ENCODE measurements around the gene SSBP2. TPM values are rescaled to one million over a fixed set of nuclear protein-coding genes. Genes with fewer than 3 reads are reported as not detected.
A peak's percentile ranks its signal among the peaks of the same experiment; 100 is the strongest.
"Not testable (repeated sequence)": the region's sequence is repeated elsewhere in the genome, so short reads cannot be mapped to it uniquely, and the experiment has no call there.

The SSBP2 gene
- total RNA-seq, 1 experiment from 2014 or later, result 11.2 TPM

GRCh38 chr5:81533629-81534405, 217.1 kb downstream of the SSBP2 start:
- DNase-seq (ENCODE audit: low read depth), result no peak

DNA sequence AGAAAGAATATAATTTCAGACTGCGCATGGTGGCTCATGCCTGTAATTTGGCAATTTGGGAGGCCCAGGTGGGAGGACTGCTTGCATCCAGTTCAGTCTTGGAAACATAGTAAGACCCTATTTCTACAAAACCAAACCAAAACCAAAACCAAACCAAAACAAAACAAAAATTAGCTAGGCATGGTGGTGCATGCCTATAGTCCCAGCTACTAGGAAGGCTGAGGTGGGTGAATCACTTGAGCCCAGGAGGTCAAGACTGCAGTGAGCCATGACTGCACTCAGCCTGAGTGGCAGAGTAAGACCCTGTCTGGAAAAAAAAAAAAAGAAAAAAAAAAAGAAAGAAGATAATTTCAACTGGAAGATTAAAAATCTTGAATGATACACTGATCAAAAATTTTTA, 220.0 kb downstream of the SSBP2 start:
- peak; percentile 40 for DNase-seq (ENCODE audit: low read depth)

DNA sequence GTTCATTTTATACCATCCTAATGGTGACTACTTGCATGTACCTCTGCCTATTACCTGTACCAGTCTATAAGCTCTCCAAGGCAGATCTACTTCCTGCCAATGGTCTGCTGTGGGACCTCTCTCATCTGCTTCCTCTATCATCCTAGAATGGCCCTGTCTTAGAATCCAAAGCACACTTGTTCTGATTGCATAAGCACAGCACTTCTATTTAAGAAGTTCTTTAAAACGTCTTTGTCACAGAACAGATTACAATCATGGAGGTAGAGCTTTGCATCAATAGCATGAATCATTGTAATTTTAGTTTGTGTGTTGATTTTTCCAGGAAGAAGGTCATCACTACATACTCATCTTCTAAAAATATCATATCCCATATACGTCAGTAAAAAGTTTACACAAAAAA, 225.2 kb downstream of the SSBP2 start:
- peak; percentile 17 for DNase-seq (ENCODE audit: low read depth)

DNA sequence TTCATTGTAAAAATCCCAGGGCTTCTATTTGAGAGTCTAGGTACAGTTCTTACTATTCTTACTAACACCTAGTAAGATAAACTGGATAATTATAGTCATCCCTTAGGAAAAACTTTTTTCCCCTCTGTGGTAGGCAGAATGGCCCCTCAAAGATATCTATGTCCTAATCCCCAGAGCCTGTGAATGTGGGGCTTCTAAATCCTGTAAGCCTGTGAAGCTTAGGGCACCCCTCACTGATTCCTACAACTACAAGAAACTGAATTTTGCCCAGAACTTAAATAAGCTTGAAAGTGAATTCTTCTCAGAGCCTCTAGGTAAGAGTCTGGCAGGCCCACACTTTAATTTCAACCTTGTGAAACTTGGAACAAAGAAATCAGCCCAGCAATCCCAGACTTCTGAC, 226.9 kb downstream of the SSBP2 start:
- DNase-seq (ENCODE audit: low read depth), result no peak

DNA sequence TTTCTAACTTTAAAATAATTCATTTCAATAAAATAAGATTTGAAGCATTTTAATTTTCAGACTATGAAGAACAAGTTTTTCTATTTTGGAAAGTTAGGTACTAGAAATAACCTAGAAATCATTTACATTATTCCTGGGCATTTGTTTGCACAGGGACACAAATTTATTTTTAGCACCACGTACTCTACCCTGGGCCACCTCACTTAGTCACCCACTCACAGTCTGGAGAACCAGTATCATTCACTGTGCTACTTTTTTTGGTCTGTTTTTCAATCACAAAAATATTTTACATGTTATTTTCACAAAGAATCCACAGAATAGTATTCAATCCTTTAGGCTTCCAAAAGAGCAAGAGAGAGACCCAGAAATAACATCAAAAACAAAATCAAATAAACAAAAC, 228.3 kb downstream of the SSBP2 start:
- no peak for DNase-seq (ENCODE audit: low read depth)

- DNase-seq (ENCODE audit: low read depth), result no peak
Measured at GRCh38 chr5:81520769-81521168, 230.1 kb downstream of the SSBP2 start.

GRCh38 chr5:81519217-81519905, 231.5 kb downstream of the SSBP2 start:
- DNase-seq (ENCODE audit: low read depth), result no peak

GRCh38 chr5:81517462-81517861, 233.4 kb downstream of the SSBP2 start:
- no peak for DNase-seq (ENCODE audit: low read depth)

DNA sequence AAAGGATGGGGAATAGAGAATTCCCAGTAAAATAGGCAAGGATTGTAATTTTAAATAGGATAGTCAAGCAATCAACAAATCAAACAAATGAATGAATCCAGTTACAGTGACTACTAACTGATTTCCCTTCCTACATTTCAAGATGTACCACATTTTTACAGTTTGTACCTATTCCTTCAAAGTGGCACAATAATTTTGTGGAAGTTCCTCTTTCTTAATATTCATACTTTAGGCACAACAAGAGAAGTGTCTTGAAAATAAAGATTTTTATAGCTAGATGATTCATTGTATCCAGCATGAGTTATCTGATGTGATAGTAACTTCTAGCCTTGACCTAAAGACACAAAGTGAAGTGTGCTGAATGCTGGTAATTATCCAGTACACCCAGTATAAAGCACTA, 234.8 kb downstream of the SSBP2 start:
- no peak for DNase-seq (ENCODE audit: low read depth)

DNA sequence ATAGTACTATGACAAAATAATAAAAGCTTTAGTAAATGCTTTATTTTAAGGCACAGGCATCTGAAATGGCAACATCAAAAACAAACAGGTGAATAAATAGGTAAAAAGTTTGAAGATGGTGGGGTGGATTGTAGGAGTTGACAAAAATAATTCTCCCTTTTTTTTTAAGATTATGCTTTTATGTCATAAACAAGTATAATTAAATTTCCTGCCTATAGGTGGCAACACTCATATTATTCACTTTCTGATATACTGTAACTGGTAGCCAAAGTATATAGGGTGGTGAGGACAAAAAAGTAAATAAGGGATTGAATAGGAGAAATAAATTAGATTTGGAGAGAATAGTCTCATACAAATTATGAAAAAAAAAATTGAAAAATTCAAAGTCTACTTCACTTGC, 236.9 kb downstream of the SSBP2 start:
- peak; percentile 1 for DNase-seq (ENCODE audit: low read depth)

DNA sequence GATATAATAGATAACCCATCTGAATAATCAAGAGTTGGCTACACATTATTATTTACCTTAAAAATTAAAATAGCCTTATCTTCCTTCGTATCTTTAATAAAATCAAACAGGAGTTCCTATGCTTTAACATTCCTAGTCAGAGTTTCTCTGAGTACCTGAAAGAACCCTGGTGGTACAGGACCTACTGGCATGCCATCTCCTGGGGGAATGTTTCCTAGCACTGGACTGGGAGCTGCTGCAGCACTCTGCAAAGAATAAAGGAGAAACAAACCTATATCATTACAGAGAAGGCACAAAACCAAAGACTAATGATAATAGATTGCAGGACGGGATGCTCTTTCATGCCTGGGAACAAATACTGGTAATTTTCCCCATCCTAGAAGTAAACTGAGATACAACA, 237.4 kb downstream of the SSBP2 start:
- DNase-seq (ENCODE audit: low read depth), result no peak

DNA sequence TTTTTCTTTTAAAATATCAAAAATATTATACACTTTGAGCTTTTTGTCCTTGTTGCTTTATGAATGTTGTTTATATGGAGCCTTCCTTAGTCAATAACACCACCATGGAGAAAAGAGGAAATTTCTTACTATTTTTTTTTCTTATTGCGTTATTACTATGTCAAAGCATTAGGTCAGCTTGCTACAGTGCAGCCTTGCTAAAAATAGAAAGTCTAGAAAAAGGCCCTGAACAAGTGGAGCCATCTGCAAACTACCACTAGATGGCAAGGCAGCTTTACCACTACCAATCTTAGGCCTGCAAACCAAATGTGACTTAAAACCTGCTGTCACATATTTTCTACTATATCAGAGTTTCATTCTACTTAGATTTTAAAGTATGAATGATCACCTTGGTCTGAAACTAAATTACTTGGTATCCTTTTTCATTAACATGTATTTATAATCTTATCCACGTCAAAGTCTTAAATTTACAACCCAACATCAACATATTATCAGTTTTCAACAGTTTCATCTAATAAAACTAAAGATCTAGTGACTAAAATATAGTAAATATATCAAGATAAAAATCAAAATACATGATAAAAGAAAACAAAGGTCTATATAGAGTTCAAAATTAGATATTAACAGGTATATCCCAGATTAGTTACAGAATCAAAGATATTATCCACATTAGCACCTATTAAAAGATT, 243.9 kb downstream of the SSBP2 start:
- peak; percentile 84 for DNase-seq (ENCODE audit: low read depth)

GRCh38 chr5:81506378-81506777, 244.5 kb downstream of the SSBP2 start:
- no peak for DNase-seq (ENCODE audit: low read depth)

DNA sequence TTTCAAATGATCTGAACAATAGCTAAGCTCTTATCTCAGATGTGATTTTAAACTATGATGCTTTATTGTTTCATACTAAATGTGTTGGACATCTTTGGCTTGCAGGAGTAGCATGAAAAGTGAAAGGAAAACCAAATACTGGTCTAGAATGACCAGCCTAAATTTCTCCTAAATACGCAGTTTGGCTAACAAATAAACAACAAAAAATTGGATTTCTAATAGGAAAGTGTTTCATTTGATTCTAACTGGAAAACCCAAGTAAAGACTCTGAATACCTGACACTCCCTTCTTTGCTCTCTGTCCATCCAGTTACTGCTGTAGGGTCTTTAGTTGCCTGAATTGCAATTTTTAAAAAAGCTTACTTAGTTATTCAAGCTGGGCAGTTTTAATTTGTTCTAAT, 245.2 kb downstream of the SSBP2 start:
- no peak for DNase-seq (ENCODE audit: low read depth)

DNA sequence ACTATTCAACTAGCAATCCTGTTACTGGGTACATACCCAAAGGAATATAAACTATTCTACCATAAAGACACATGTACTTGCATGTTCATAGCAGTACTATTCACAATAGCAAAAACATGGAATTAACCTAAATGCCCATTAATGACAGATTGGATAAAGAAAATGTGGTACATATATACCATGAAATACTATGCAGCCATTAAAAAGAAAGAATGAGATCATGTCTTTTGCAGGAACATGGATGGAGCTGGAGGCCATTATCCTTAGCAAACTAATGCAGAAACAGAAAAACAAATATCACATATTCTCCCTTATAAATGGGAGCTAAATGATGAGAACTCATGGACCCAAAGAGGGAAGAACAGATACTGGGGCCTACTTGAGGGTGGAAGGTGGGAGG, 247.3 kb downstream of the SSBP2 start:
- not testable (repeated sequence) for DNase-seq (ENCODE audit: low read depth)

DNA sequence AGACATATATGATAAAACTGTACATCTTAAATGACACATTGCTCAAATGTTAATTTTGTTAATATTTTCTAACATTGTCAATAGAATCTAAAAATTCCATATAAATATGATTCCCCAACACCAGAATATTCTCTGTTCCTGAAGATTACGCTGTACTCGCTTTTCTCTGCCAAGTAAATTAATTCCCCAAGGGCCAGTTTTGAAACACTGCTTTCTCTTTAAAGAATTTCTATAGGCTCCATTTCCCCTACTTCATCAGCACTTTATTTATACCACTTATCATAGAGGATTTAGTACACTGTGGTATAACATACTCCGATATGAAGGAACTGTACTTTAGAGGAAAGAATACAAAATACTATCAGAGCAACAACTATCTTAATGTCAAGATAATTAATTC, 255.6 kb downstream of the SSBP2 start:
- no peak for DNase-seq (ENCODE audit: low read depth)

- no peak for DNase-seq (ENCODE audit: low read depth)
Measured at GRCh38 chr5:81488862-81489261, 262.0 kb downstream of the SSBP2 start.

DNA sequence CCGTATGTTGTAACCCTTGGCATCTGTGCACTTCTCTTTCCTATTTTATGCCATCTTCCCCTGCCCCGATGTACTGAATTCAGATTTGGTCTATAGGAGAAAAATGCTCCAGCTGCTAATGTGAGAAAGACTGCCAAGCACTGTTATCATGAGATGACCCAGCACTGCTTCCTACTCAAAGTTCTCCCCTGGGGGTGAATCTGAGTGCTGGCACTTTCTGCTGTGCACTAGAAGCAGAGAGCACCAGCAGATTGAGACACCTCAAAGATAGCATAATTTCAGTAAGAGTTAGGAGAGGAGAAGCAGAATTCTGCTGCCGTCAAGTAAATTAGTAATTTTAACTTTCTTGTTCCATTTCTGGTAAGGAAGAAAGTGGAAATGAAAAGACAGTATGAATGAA, 264.2 kb downstream of the SSBP2 start:
- no peak for DNase-seq (ENCODE audit: low read depth)

GRCh38 chr5:81482595-81482994, 268.3 kb downstream of the SSBP2 start:
- DNase-seq (ENCODE audit: low read depth), result no peak

GRCh38 chr5:81473395-81473794, 277.5 kb downstream of the SSBP2 start:
- DNase-seq (ENCODE audit: low read depth), result not testable (repeated sequence)

GRCh38 chr5:81469676-81470075, 281.2 kb downstream of the SSBP2 start:
- no peak for DNase-seq (ENCODE audit: low read depth)

- DNase-seq (ENCODE audit: low read depth), result peak; percentile 76
Measured at GRCh38 chr5:81450940-81451339, 300.0 kb downstream of the SSBP2 start.

Data from HT1080 (cell line).